Nephron (organoid): Measurements from ENCODE around the gene DUSP22.

Source experiments
- H3K27ac Mint-ChIP-seq, 3 experiments: 2 replicates each; pipeline ENCODE4 v1.8.0; 2020; ENCODE audit warnings: mixed read lengths in 3 of 3, mild to moderate bottlenecking in 2 of 3, moderate library complexity in 1 of 3
- H3K27me3 Mint-ChIP-seq: 2 replicates; pipeline ENCODE4 v1.8.0; 2021; ENCODE audit warnings: low read depth, mild to moderate bottlenecking, moderate library complexity, mixed read lengths
- H3K36me3 Mint-ChIP-seq: 2 replicates; pipeline ENCODE4 v1.8.0; 2020; ENCODE audit warnings: low read depth, mixed read lengths
- H3K4me1 Mint-ChIP-seq: 2 replicates; pipeline ENCODE4 v1.8.0; 2020; ENCODE audit warnings: mixed read lengths
- H3K4me3 Mint-ChIP-seq, 3 experiments: 2 replicates each; pipeline ENCODE4 v1.8.0; 2020; ENCODE audit warnings: mild to moderate bottlenecking in 3 of 3, mixed read lengths in 3 of 3, moderate library complexity in 2 of 3
- H3K9me3 Mint-ChIP-seq: 2 replicates; pipeline ENCODE4 v1.8.0; 2020; ENCODE audit warnings: mixed read lengths
- TF ChIP-seq, protein P1 (sequence below), 3 experiments: fragments of 200-600 bp; sonication (generic); IDR thresholded peaks; one replicate each; pipeline ENCODE4 v1.5.0; 2021; ENCODE audit warnings: antibody characterized with exemption in 3 of 3; ENCODE audit not compliant: unreplicated experiment in 3 of 3

DUSP22 gene

DNA sequence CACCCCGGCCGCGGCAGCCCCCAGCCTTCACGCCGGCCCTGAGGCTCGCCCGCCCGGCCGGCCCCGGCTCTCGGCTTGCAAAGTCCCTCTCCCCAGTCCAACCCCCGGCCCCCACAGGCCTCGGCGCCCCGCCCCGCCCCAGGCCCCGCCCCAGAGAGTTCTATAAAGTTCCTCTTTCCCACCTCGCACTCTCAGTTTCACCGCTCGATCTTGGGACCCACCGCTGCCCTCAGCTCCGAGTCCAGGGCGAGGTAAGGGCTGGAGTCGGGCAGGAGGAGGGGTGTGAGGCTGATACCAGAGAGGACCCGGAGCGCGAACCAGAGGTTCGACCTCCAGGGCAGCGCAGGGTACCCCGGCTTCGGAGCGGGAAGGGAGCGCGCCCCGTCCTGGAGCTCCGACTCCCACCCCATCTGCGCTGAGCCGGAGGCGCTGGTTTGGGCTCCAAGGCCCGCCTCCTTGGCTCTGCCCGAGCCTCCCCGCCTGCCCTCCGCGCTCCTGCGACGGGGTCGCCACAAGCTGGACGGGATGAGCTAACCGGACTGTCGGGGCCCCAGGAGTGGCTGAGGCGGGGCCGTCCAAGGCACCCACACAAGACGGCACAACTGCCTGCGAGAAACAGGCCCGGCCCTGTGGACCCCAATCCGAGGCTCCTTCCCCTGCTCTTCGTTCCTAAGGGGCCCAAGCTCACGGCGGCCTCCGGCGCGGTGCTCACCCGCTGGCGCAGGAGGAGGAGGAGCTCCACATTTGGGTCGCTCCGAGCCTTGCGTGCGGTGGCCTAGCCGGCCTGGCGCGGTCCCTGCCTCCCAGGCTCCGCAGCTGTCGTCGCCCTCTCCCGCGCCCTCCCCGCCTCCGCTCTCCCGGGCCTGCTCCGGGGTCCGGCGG is 99.5 kb downstream of the DUSP22 start, which contains the start of gene IRF4:
IRF4 (plus strand) TSS at position 194 of the 882 bp plus-strand sequence. CDS start 1,401 bp downstream, outside the sequence.
- no peaks in the 10 kb centered on the region for H3K36me3 Mint-ChIP-seq
- peak within 1 kb of the TSS; percentile 78 to 87 (median 82) for H3K4me3 Mint-ChIP-seq
- H3K27me3 Mint-ChIP-seq, result peaks cover 97% of the 10 kb centered on the region
- no peak within 1 kb of the TSS for H3K27ac Mint-ChIP-seq
- H3K9me3 Mint-ChIP-seq, result peaks cover 3% of the 10 kb centered on the region
- peaks cover 13% of the 10 kb centered on the region for H3K4me1 Mint-ChIP-seq
- TF ChIP-seq, protein P1, sequence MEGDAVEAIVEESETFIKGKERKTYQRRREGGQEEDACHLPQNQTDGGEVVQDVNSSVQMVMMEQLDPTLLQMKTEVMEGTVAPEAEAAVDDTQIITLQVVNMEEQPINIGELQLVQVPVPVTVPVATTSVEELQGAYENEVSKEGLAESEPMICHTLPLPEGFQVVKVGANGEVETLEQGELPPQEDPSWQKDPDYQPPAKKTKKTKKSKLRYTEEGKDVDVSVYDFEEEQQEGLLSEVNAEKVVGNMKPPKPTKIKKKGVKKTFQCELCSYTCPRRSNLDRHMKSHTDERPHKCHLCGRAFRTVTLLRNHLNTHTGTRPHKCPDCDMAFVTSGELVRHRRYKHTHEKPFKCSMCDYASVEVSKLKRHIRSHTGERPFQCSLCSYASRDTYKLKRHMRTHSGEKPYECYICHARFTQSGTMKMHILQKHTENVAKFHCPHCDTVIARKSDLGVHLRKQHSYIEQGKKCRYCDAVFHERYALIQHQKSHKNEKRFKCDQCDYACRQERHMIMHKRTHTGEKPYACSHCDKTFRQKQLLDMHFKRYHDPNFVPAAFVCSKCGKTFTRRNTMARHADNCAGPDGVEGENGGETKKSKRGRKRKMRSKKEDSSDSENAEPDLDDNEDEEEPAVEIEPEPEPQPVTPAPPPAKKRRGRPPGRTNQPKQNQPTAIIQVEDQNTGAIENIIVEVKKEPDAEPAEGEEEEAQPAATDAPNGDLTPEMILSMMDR (IDR thresholded peaks at IDR 0.05; ENCODE audit: unreplicated experiment in 3 of 3), result no peak

DNA sequence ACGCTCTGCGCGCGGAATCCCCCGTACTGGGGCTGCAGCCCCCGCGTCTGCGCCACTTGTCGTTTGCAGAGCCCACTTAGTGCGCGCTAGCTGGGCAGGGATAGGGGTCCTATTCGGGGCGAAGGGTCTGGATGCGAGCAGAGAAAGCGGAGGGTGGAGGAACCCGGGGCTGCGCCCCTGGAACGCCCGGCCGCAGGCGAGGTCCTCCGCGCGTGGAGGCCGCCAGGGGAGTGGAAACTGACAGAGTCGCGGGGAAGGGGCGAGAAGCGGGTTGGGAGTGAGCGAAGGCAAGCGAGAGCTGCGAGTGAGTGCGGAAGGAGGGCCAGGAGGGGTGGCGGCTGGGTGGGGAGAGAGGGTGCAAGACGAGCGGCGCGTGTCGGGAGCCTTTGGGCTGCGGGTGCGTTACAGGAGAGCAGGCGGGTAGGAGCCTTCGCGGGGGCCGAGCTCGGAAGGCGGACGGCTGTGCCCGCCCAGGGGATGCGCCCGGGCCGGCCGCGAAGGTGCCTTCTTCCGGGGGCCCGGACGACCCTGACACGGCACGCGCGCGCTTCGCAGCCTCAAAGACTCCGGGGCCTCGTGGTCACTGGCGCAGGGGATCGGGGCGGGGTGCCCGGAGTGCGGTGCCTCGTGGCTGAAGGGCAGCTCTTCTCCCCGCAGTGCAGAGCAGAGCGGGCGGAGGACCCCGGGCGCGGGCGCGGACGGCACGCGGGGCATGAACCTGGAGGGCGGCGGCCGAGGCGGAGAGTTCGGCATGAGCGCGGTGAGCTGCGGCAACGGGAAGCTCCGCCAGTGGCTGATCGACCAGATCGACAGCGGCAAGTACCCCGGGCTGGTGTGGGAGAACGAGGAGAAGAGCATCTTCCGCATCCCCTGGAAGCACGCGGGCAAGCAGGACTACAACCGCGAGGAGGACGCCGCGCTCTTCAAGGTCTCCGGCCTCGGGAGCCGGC is 100.4 kb downstream of the DUSP22 start:
- Mint-ChIP-seq H3K9me3 (peaks cover 3% of the 10 kb centered on the region), H3K36me3 (no peaks in the 10 kb centered on the region), H3K4me1 (peaks cover 13% of the 10 kb centered on the region), H3K4me3 (peak overlapping the region; percentile 61 to 73 (median 70)), H3K27me3 (peaks cover 97% of the 10 kb centered on the region), H3K27ac (no peak overlapping the region)
- TF ChIP-seq, protein P1 (IDR thresholded peaks at IDR 0.05; ENCODE audit: unreplicated experiment in 3 of 3), result no peak

DNA sequence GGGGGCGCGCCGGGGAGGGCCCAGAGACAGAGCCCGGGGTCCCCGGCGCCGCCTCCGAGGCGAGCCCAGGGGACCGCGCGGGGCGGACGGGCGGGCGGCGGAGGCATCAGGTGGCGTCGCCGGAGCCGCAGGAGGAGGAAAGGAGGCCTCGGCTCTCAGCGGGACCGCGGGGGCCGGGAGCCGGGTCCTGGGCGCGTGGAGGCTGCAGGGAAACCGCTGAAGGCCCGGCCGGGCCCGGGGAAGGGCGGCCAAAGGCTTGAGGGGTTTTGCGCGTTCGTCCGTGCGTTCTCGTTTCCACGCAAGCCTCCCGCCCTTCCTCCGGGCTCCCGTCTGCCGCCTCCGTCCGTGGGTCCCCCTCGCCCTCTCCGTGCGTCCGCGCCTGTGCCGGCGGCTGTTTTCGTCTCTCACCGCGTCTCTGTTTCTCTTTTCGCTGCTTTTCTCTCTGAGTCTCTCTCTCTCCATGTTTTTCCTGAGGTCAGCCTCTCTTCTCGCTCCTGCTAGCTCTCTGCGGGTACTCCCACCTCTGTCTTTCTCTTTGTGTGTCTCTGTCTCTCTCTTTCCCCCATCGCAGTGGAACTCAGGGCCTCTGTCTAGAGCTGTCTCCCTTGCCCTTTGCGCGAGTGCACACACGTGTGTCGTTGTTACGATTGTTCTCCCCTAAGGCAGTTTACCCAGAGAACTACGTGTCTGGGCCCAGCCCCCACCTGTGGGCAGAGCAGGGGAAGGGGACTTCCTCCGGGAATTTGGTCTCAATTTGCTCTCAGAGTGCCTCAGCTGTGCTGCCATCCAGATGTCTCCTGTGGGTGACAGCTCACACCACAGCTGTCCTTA is 101.3 kb downstream of the DUSP22 start:
- H3K4me3 Mint-ChIP-seq, result peak overlapping the region; percentile 80 to 87 (median 86)
- peaks cover 13% of the 10 kb centered on the region for H3K4me1 Mint-ChIP-seq
- H3K27me3 Mint-ChIP-seq, result peaks cover 95% of the 10 kb centered on the region
- peaks cover under 1% of the 10 kb centered on the region for H3K9me3 Mint-ChIP-seq
- H3K27ac Mint-ChIP-seq, result no peak overlapping the region
- TF ChIP-seq, protein P1 (IDR thresholded peaks at IDR 0.05; ENCODE audit: unreplicated experiment in 3 of 3), result no peak
- H3K36me3 Mint-ChIP-seq, result no peaks in the 10 kb centered on the region

DNA sequence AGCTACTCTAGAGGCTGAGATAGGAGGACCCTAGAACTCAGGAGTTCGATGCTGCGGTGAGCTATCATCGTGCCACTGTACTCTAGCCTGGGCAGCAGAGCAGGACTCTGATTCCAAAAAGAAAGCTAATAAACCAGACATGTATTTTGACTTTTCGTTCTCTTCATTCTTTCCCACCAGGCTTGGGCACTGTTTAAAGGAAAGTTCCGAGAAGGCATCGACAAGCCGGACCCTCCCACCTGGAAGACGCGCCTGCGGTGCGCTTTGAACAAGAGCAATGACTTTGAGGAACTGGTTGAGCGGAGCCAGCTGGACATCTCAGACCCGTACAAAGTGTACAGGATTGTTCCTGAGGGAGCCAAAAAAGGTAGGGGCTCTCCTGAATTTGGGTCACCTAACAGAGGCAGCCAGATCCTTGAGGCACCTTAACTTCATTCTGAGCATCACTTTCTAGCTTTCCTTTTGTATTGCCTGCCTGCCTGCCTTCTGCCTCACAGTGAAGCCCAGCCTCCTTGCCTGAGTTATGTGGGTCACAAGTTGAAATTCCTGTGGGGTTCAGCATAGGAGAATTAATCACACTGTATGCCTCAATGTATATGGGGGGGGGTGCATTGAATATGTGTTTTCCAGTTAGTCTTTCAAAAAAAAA is 102.5 kb downstream of the DUSP22 start:
- TF ChIP-seq, protein P1 (IDR thresholded peaks at IDR 0.05; ENCODE audit: unreplicated experiment in 3 of 3), result no peak
- no peaks in the 10 kb centered on the region for H3K9me3 Mint-ChIP-seq
- peaks cover 91% of the 10 kb centered on the region for H3K27me3 Mint-ChIP-seq
- H3K27ac Mint-ChIP-seq, result peak overlapping the region in 1 of 3 experiments; percentile 33
- H3K36me3 Mint-ChIP-seq, result no peaks in the 10 kb centered on the region
- peaks cover 13% of the 10 kb centered on the region for H3K4me1 Mint-ChIP-seq
- peak overlapping the region in 1 of 3 experiments; percentile 19 for H3K4me3 Mint-ChIP-seq
